Measurements from ENCODE around the gene GJC2.

- TF ChIP-seq POLR2A (IDR thresholded peaks at IDR 0.05), result no peak
- TF ChIP-seq CTCF (IDR thresholded peaks at IDR 0.05), result no peak
Measured at GRCh38 chr1:228131766-228132165, 18.0 kb upstream of the GJC2 start.

Measured in testis (tissue), 2 donors.